ENCODE results near the gene PRUNE2. TPM values are rescaled to one million over a fixed set of nuclear protein-coding genes. Genes with fewer than 3 reads are reported as not detected.
"Not testable (repeated sequence)": the region's sequence is repeated elsewhere in the genome, so short reads cannot be mapped to it uniquely, and the experiment has no call there.

The PRUNE2 gene
- total and polyA plus RNA-seq, 2 experiments from 2014 or later, result 0.46 to 4.1 TPM

- TF ChIP-seq EZH2phosphoT487 (IDR thresholded peaks at IDR 0.05; ENCODE audit: low read depth, severe bottlenecking, unreplicated experiment) (no peak), CTCF (IDR thresholded peaks at IDR 0.05; ENCODE audit: poor library complexity) (no peak), EZH2 (IDR thresholded peaks at IDR 0.05; ENCODE audit: borderline replicate concordance) (no peak)
- no peak for DNase-seq (ENCODE audit: low spot score)
- H3K4me2 ChIP-seq, result no peak overlapping the region
Measured at GRCh38 chr9:76751001-76751400, 154.9 kb downstream of the PRUNE2 start.

GRCh38 chr9:76744336-76744735 lies 161.6 kb downstream of the PRUNE2 start:
- Histone ChIP-seq H4K20me1 (ENCODE audit: insufficient read depth, poor library complexity, severe bottlenecking) (no peaks in the 10 kb centered on the region), H3K36me3 (replicated peaks; ENCODE audit: insufficient read depth, low read depth) (no peaks in the 10 kb centered on the region), H3K9me2 (replicated peaks; ENCODE audit: insufficient read depth) (no peaks in the 10 kb centered on the region), H3K27me3 (no peaks in the 10 kb centered on the region), H3K4me3 (no peak overlapping the region), H3K79me2 (no peaks in the 10 kb centered on the region), H2AFZ (no peak overlapping the region), H3K4me1 (ENCODE audit: insufficient read depth) (no peaks in the 10 kb centered on the region), H3K27ac (no peak overlapping the region), H3K4me2 (no peak overlapping the region), H3K9me3 (ENCODE audit: low read depth) (no peaks in the 10 kb centered on the region)
- TF ChIP-seq EZH2phosphoT487 (IDR thresholded peaks at IDR 0.05; ENCODE audit: low read depth, severe bottlenecking, unreplicated experiment), result no peak
- no peak for TF ChIP-seq EZH2 (IDR thresholded peaks at IDR 0.05; ENCODE audit: borderline replicate concordance)
- TF ChIP-seq CTCF (IDR thresholded peaks at IDR 0.05; ENCODE audit: poor library complexity), result no peak
- no peak for DNase-seq (ENCODE audit: low spot score)
- WGBS (ENCODE audit: low lambda C conversion rate, missing lambda C conversion rate), result 55% methylated on average over 3 of the region's 3 CpGs

More at GRCh38 chr9:76751001-76751400, 154.9 kb downstream of the PRUNE2 start:
- no peak overlapping the region for H3K4me3 ChIP-seq
- H3K36me3 ChIP-seq (replicated peaks; ENCODE audit: insufficient read depth, low read depth), result no peaks in the 10 kb centered on the region
- H3K27me3 ChIP-seq, result no peaks in the 10 kb centered on the region
- H3K4me1 ChIP-seq (ENCODE audit: insufficient read depth), result no peaks in the 10 kb centered on the region
- no peaks in the 10 kb centered on the region for H4K20me1 ChIP-seq (ENCODE audit: insufficient read depth, poor library complexity, severe bottlenecking)
- no peak overlapping the region for H3K27ac ChIP-seq
- H2AFZ ChIP-seq, result no peak overlapping the region
- H3K9me2 ChIP-seq (replicated peaks; ENCODE audit: insufficient read depth), result no peaks in the 10 kb centered on the region
- H3K79me2 ChIP-seq, result no peaks in the 10 kb centered on the region
- H3K9me3 ChIP-seq (ENCODE audit: low read depth), result no peaks in the 10 kb centered on the region
- 87% methylated on average over 3 of the region's 3 CpGs for WGBS (ENCODE audit: low lambda C conversion rate, missing lambda C conversion rate)

GRCh38 chr9:76743931-76744330 lies 162.0 kb downstream of the PRUNE2 start:
- Histone ChIP-seq H3K79me2 (no peaks in the 10 kb centered on the region), H2AFZ (no peak overlapping the region), H3K36me3 (replicated peaks; ENCODE audit: insufficient read depth, low read depth) (no peaks in the 10 kb centered on the region), H3K9me2 (replicated peaks; ENCODE audit: insufficient read depth) (no peaks in the 10 kb centered on the region), H3K4me1 (ENCODE audit: insufficient read depth) (no peaks in the 10 kb centered on the region), H3K9me3 (ENCODE audit: low read depth) (no peaks in the 10 kb centered on the region), H3K4me3 (no peak overlapping the region), H3K4me2 (no peak overlapping the region), H3K27me3 (no peaks in the 10 kb centered on the region), H3K27ac (no peak overlapping the region), H4K20me1 (ENCODE audit: insufficient read depth, poor library complexity, severe bottlenecking) (no peaks in the 10 kb centered on the region)
- WGBS (ENCODE audit: low lambda C conversion rate, missing lambda C conversion rate), result 80% methylated on average over 3 of the region's 3 CpGs
- TF ChIP-seq CTCF (IDR thresholded peaks at IDR 0.05; ENCODE audit: poor library complexity), result no peak
- no peak for TF ChIP-seq EZH2phosphoT487 (IDR thresholded peaks at IDR 0.05; ENCODE audit: low read depth, severe bottlenecking, unreplicated experiment)
- no peak for TF ChIP-seq EZH2 (IDR thresholded peaks at IDR 0.05; ENCODE audit: borderline replicate concordance)
- no peak for DNase-seq (ENCODE audit: low spot score)

GRCh38 chr9:76742890-76743289 lies 163.0 kb downstream of the PRUNE2 start:
- WGBS (ENCODE audit: low lambda C conversion rate, missing lambda C conversion rate), result 90% methylated on average over 4 of the region's 4 CpGs

More at GRCh38 chr9:76742890-76743289, 163.0 kb downstream of the PRUNE2 start:
- DNase-seq (ENCODE audit: low spot score); H3K9me3 ChIP-seq (ENCODE audit: low read depth); H3K9me2 ChIP-seq (replicated peaks; ENCODE audit: insufficient read depth); H3K36me3 ChIP-seq (replicated peaks; ENCODE audit: insufficient read depth, low read depth); H3K4me2 ChIP-seq; H3K4me3 ChIP-seq; H3K4me1 ChIP-seq (ENCODE audit: insufficient read depth); H4K20me1 ChIP-seq (ENCODE audit: insufficient read depth, poor library complexity, severe bottlenecking); H3K79me2 ChIP-seq; H3K27ac ChIP-seq; H3K27me3 ChIP-seq; H2AFZ ChIP-seq: not testable (repeated sequence)

Measured in hepatocyte (in vitro differentiated cells).